ENCODE measurements around the gene ZFHX3.

The ZFHX3 gene

DNA sequence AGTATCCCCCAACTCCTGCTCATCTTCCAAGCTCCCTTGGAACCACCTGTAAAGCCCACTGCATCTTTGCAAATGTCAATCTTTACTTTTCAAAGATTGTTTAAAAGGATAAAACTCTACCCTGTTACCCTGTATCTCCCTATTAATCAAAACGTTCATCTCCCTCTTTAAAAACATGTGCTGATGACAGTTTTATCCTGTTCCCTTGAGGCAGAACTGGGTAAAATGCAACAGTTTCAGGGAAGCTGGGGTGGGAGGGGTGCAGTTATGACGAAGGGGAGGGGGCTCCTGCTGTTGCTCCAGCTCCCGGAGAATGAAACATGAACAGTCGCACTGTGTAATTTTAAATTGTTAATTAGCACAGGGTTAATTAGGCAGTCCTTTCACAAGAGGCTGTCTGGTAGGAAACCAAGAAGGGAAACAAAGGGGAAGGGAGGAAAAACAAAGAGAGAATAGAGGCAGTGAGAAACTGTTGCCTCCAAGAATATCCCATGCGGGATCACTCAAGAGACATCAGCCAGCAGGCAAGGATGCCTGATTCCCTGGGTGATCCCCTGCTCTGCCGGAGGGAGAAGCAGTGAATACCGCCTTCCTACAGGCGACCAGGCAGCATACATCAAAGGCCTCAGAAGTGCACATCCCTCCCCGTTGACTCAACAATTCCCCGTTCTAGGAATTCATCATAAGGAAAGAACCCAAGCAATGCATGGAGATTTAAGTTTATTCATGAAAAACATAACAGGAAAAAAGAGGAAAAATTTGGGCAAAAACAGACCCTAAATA, 84.2 kb downstream of the ZFHX3 start:
- TF ChIP-seq CTCF (IDR thresholded peaks at IDR 0.05) = no peak
- Histone ChIP-seq H3K4me3 (no peak overlapping the region), H3K9me3 (no peaks in the 10 kb centered on the region), H3K36me3 (peaks cover 12 to 15% (median 14%) of the 10 kb centered on the region in 3 donors), H3K27me3 (no peaks in the 10 kb centered on the region), H3K4me1 (peaks cover 0 to 70% (median 33%) of the 10 kb centered on the region in 4 donors), H3K27ac (peak overlapping the region in 1 of 2 donors; percentile 22)
- peak; percentile 6 to 20 for DNase-seq
- intact Hi-C loops (cut with DNase I; ENCODE audit: low total_unique reads) = no loop called here

GRCh38 chr16:72962347-72962746, 85.6 kb downstream of the ZFHX3 start:
- H3K4me3 ChIP-seq = no peak overlapping the region
- H3K27ac ChIP-seq = peak overlapping the region; percentile 3 to 53
- no peak for TF ChIP-seq CTCF (IDR thresholded peaks at IDR 0.05)
- H3K9me3 ChIP-seq = no peaks in the 10 kb centered on the region
- intact Hi-C loops (cut with DNase I; ENCODE audit: low total_unique reads) = no loop called here
- peaks cover 0 to 61% (median 30%) of the 10 kb centered on the region in 4 donors for H3K4me1 ChIP-seq
- peak; percentile 18 to 64 for DNase-seq
- H3K27me3 ChIP-seq = no peaks in the 10 kb centered on the region
- H3K36me3 ChIP-seq = peaks cover 25 to 28% (median 27%) of the 10 kb centered on the region in 3 donors

DNA sequence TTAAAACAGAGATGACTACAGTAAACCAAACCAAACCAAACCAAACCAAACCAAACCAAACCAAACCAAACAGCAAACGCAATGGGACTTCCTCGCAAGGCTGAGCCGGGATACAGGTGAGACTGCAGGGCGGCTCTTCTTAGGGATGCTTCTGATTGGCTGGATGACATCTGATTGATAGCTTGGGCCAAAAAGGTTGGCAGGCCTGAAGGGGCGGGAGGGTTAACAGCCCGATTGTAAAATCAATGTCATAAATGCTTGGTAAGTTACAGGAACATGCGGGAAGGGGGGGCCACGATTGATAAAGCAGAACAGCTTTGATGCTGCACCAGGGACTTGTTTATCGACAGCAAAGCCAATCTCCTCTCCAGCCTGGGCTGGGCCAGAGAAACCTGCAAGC, 86.1 kb downstream of the ZFHX3 start:
- H3K4me1 ChIP-seq = peaks cover 0 to 61% (median 30%) of the 10 kb centered on the region in 4 donors
- no peaks in the 10 kb centered on the region for H3K27me3 ChIP-seq
- H3K9me3 ChIP-seq = no peaks in the 10 kb centered on the region
- no peak for TF ChIP-seq CTCF (IDR thresholded peaks at IDR 0.05)
- H3K27ac ChIP-seq = peak overlapping the region; percentile 3 to 53
- peaks cover 30 to 33% (median 31%) of the 10 kb centered on the region in 3 donors for H3K36me3 ChIP-seq
- peak; percentile 13 to 62 for DNase-seq
- intact Hi-C loops (cut with DNase I; ENCODE audit: low total_unique reads) = no loop called here
- no peak overlapping the region for H3K4me3 ChIP-seq

DNA sequence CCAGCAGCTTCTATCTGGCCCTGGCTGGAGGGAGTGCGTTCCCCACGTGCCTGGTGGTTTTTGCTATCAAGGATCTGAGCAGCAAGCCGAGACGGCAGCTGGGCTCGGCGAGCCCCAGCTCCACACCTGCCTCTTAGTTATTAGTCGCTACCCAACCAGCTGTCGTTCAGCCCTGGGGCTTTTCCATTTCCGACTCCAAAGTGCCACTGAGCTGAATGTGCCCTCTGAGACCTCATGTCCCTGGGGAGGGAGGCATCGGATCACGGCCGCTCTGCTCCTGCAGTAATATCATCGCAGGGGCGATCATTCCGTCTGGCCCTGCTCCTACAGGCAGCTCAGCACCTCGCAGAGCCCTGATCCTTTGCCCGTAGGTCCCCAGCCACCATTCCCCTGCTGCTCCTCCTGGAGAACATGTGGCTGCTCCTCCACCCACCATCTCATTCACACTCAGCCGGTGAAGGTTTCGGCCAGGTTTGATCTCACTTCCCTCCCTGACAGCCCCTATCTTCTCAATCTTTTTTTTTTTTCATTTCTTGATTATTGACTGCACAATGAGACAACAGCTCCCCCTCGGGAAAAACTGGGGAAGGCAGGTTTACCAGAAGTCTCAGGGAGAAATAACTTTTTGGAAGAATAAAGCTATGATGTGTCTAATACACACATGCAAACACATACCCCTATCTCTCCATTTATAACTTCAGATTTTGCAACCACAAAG, 86.7 kb downstream of the ZFHX3 start:
- intact Hi-C loops (cut with DNase I; ENCODE audit: low total_unique reads) = no loop called here
- peak; percentile 21 to 66 for DNase-seq
- no peaks in the 10 kb centered on the region for H3K27me3 ChIP-seq
- H3K4me1 ChIP-seq = peaks cover 0 to 62% (median 31%) of the 10 kb centered on the region in 4 donors
- H3K9me3 ChIP-seq = no peaks in the 10 kb centered on the region
- H3K4me3 ChIP-seq = peak overlapping the region; percentile 4 to 6
- peaks cover 31 to 34% (median 31%) of the 10 kb centered on the region in 3 donors for H3K36me3 ChIP-seq
- peak overlapping the region; percentile 33 to 53 for H3K27ac ChIP-seq
- peak; percentile 48 for TF ChIP-seq CTCF (IDR thresholded peaks at IDR 0.05)

GRCh38 chr16:72960101-72960500, 87.8 kb downstream of the ZFHX3 start:
- H3K27me3 ChIP-seq = no peaks in the 10 kb centered on the region
- TF ChIP-seq CTCF (IDR thresholded peaks at IDR 0.05) = no peak
- H3K36me3 ChIP-seq = peaks cover 31 to 34% (median 31%) of the 10 kb centered on the region in 3 donors
- H3K4me3 ChIP-seq = no peak overlapping the region
- peaks cover 0 to 68% (median 34%) of the 10 kb centered on the region in 4 donors for H3K4me1 ChIP-seq
- H3K27ac ChIP-seq = peak overlapping the region; percentile 33 to 53
- intact Hi-C loops (cut with DNase I; ENCODE audit: low total_unique reads) = no loop called here
- H3K9me3 ChIP-seq = no peaks in the 10 kb centered on the region
- peak; percentile 20 to 65 for DNase-seq
